KMS-11 (cell line): ENCODE results near the gene L3MBTL1.

ENCODE experiments used
- H2AFZ ChIP-seq: fragments of 200-600 bp; sonication (generic); 2 replicates; pipeline ENCODE4 v1.6.1; 2016; ENCODE audit warnings: antibody characterized with exemption, mixed run types, low read depth
- H3K27ac ChIP-seq: fragments of 200-600 bp; sonication (generic); 2 replicates; pipeline ENCODE4 v1.6.1; 2016; ENCODE audit warnings: mild to moderate bottlenecking, mixed run types
- H3K27me3 ChIP-seq: fragments of 200-600 bp; sonication (generic); 2 replicates; pipeline ENCODE4 v1.6.1; 2017; ENCODE audit warnings: mild to moderate bottlenecking, low read depth, mixed run types, moderate library complexity; ENCODE audit not compliant: insufficient read depth
- H3K36me3 ChIP-seq: fragments of 200-600 bp; sonication (generic); 2 replicates; pipeline ENCODE4 v1.6.1; 2017; ENCODE audit warnings: mild to moderate bottlenecking, mixed run types; ENCODE audit not compliant: insufficient read depth
- H3K4me1 ChIP-seq: fragments of 200-600 bp; sonication (generic); 2 replicates; pipeline ENCODE4 v1.6.1; 2016; ENCODE audit warnings: mild to moderate bottlenecking, low read depth, mixed run types; ENCODE audit not compliant: poor library complexity, severe bottlenecking
- H3K4me2 ChIP-seq: fragments of 200-600 bp; sonication (generic); 2 replicates; pipeline ENCODE4 v1.7.0; 2016; ENCODE audit warnings: mild to moderate bottlenecking, mixed run types
- H3K4me3 ChIP-seq: fragments of 200-600 bp; sonication (generic); IDR thresholded peaks from 2 replicates; pipeline ENCODE4 v1.6.1; 2017; ENCODE audit warnings: low read depth, low read length, mixed read lengths; ENCODE audit not compliant: insufficient read depth
- H3K79me2 ChIP-seq: fragments of 200-600 bp; sonication (generic); 2 replicates; pipeline ENCODE4 v1.6.1; 2016; ENCODE audit warnings: low read depth, mixed run types; ENCODE audit not compliant: insufficient read depth
- H3K9ac ChIP-seq: fragments of 200-600 bp; sonication (generic); 2 replicates; pipeline ENCODE4 v1.6.1; 2016; ENCODE audit warnings: mild to moderate bottlenecking, mixed run types
- H4K20me1 ChIP-seq: fragments of 200-600 bp; sonication (generic); 2 replicates; pipeline ENCODE4 v1.6.1; 2016; ENCODE audit warnings: mild to moderate bottlenecking, mixed run types; ENCODE audit not compliant: insufficient read depth
- TF ChIP-seq, protein P1 (sequence below): fragments of 200-600 bp; sonication (generic); conservative IDR thresholded peaks from 2 replicates; pipeline ENCODE4 v1.6.1; 2017; ENCODE audit warnings: low read depth, mild to moderate bottlenecking, antibody characterized with exemption, low read length, moderate library complexity, mixed read lengths

The L3MBTL1 gene

DNA sequence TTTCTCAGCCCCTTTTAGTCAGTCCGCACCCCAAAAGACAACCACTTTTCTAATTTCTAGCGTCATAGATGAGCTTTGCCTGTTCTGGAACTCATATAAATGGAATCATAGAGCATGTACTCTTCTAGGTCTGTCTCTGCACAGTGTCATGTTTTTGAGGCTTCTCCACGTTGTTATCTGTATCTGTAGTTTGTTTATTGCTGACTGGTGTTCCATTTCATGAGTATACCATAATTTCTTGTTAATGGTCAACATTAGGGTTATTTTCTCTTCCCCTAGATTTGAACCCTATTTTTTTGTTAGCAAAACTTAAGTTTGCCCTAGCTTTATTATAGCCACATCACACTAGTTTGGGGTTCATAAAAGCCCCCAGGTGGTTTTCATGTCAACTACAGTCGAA, 35.2 kb downstream of the L3MBTL1 start:
- Histone ChIP-seq H3K79me2 (no peaks in the 10 kb centered on the region), H3K27me3 (no peaks in the 10 kb centered on the region), H3K36me3 (no peaks in the 10 kb centered on the region), H3K4me2 (peak overlapping the region; percentile 37), H2AFZ (0 out of 2 replicates have a peak overlapping the region, but pooled peaks have one; percentile 1), H3K4me3 (no peak overlapping the region), H3K27ac (peak overlapping the region; percentile 50), H3K9ac (no peak overlapping the region), H4K20me1 (no peaks in the 10 kb centered on the region), H3K4me1 (peaks cover 35% of the 10 kb centered on the region)
- TF ChIP-seq, protein P1, sequence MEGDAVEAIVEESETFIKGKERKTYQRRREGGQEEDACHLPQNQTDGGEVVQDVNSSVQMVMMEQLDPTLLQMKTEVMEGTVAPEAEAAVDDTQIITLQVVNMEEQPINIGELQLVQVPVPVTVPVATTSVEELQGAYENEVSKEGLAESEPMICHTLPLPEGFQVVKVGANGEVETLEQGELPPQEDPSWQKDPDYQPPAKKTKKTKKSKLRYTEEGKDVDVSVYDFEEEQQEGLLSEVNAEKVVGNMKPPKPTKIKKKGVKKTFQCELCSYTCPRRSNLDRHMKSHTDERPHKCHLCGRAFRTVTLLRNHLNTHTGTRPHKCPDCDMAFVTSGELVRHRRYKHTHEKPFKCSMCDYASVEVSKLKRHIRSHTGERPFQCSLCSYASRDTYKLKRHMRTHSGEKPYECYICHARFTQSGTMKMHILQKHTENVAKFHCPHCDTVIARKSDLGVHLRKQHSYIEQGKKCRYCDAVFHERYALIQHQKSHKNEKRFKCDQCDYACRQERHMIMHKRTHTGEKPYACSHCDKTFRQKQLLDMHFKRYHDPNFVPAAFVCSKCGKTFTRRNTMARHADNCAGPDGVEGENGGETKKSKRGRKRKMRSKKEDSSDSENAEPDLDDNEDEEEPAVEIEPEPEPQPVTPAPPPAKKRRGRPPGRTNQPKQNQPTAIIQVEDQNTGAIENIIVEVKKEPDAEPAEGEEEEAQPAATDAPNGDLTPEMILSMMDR, result no peak

DNA sequence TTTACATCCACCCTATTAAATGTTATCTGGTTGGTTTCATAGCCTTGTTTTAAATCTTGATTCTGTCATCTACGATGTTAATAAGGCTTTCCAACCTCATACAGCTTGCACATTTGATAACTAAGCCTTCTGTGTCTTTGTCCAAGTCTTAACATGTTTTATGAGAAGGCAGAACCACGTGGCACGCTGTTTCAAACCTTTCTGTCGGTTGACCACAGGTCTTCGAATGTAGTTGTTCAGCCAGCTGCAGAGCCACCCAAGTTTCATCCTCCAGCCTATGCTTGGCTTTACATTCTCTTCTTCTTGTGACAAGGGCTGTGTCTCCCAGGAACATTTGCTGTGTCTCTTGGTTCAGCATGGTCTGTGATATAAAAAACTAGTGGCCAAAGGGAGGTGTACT, 35.6 kb downstream of the L3MBTL1 start:
- H3K4me2 ChIP-seq, result peak overlapping the region; percentile 37
- H3K36me3 ChIP-seq, result no peaks in the 10 kb centered on the region
- H3K79me2 ChIP-seq, result no peaks in the 10 kb centered on the region

DNA sequence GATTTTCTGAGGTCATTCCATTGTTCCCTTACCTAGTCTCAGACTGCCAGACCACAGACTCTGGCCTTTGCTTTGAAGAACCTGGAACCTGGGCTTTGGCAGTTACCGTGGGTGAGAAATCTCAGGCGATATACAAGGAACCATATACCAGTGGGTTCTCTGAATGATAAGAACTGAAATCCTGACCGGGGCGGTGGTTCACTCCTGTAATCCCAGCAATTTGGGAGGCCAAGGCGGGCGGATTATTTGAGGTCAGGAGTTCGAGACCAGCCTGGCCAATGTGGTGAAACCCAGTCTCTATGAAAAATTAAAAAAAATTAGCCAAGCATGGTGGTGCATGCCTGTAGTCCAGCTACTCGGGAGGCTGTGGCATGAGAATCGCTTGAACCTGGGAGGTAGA, 37.0 kb downstream of the L3MBTL1 start:
- Histone ChIP-seq H3K27ac (no peak overlapping the region; the same call in 1 of the 2 replicates), H3K79me2 (no peaks in the 10 kb centered on the region), H3K4me3 (no peak overlapping the region), H2AFZ (no peak overlapping the region), H3K27me3 (no peaks in the 10 kb centered on the region), H3K4me2 (peak overlapping the region; percentile 37; the same call in 1 of the 2 replicates), H3K36me3 (no peaks in the 10 kb centered on the region), H3K9ac (no peak overlapping the region), H4K20me1 (no peaks in the 10 kb centered on the region), H3K4me1 (peaks cover 30% of the 10 kb centered on the region)
- TF ChIP-seq, protein P1, result no peak

More for the DNA sequence above, 35.6 kb downstream of the L3MBTL1 start:
- Histone ChIP-seq H3K4me3 (no peak overlapping the region), H2AFZ (0 out of 2 replicates have a peak overlapping the region, but pooled peaks have one; percentile 1), H4K20me1 (no peaks in the 10 kb centered on the region), H3K27me3 (no peaks in the 10 kb centered on the region), H3K9ac (no peak overlapping the region), H3K27ac (peak overlapping the region; percentile 50), H3K4me1 (peaks cover 35% of the 10 kb centered on the region)
- TF ChIP-seq, protein P1, result no peak

DNA sequence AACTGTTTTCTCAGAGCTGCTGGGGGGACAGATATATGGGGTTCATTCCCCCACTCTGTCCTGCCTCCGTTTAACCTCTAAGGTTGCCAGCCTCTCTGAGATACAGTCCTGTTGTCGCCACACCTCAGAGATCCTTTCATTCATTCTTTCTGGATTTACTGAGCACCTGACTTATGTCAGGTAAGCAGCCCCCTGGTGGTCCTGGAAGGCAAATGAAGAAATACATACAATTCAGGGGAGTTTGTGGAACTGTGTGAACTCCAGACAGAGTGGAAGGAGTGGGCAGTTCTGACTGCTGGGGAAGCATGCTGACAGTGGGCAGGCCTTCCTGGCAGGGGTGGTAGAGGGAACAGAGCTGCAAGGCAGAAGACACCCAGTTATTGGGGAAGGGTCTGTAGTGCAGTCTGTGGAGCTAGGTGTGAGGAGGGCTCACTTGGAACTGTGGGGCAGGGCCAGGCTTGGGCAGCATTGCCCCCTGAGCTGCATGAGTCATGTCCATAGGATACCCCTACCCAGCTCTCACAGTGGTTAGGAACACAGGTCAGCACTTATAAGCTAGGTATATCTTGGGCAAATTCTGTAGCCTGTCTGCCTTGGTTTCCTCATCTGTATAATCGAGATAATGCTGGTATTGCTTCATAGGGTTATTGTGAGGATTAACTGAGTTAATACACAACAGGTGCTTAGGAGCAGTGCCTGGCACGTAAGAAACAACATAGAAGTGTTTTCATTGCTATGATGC, 38.5 kb downstream of the L3MBTL1 start:
- Histone ChIP-seq H3K4me1 (peaks cover 30% of the 10 kb centered on the region), H4K20me1 (no peaks in the 10 kb centered on the region), H3K4me3 (no peak overlapping the region), H3K27me3 (no peaks in the 10 kb centered on the region), H3K79me2 (no peaks in the 10 kb centered on the region), H3K36me3 (no peaks in the 10 kb centered on the region), H2AFZ (no peak overlapping the region), H3K9ac (no peak overlapping the region), H3K4me2 (no peak overlapping the region), H3K27ac (no peak overlapping the region)
- TF ChIP-seq, protein P1, result 0 out of 2 replicates have a peak, but pooled peaks have one; percentile 22
